Activated CD8-positive, alpha-beta memory T cell treated with anti-CD3 and anti-CD28 coated beads for 24 hours (primary cell): ENCODE measurements around the gene AP2A2.
A peak's percentile ranks its signal among the peaks of the same experiment; 100 is the strongest.

ENCODE experiments used
- DNase-seq: peaks from one replicate; pipeline ENCODE4 v3.0.0-alpha.2; 2020

AP2A2 gene

GRCh38 chr11:925496-926301 is at the start of gene AP2A2:
AP2A2 (plus strand) TSS chr11:925870; CDS start chr11:926022, 152 bp downstream.
- peak; percentile 96 for DNase-seq

GRCh38 chr11:876545-876944 is 49.1 kb upstream of the AP2A2 start:
- no peak for DNase-seq

- no peak for DNase-seq
Measured at GRCh38 chr11:877565-877964, 48.1 kb upstream of the AP2A2 start.

- DNase-seq = no peak
Measured at GRCh38 chr11:880447-880846, 45.2 kb upstream of the AP2A2 start.

GRCh38 chr11:882596-882995 is 43.1 kb upstream of the AP2A2 start:
- no peak for DNase-seq

- DNase-seq = no peak
Measured at GRCh38 chr11:883527-883926, 42.1 kb upstream of the AP2A2 start.

- DNase-seq = no peak
Measured at GRCh38 chr11:884578-885070, 41.0 kb upstream of the AP2A2 start.

GRCh38 chr11:886568-886967 is 39.1 kb upstream of the AP2A2 start:
- no peak for DNase-seq

- no peak for DNase-seq
Measured at GRCh38 chr11:887589-887988, 38.1 kb upstream of the AP2A2 start.

- DNase-seq = no peak
Measured at GRCh38 chr11:888310-889212, 37.1 kb upstream of the AP2A2 start.

- no peak for DNase-seq
Measured at GRCh38 chr11:889257-889656, 36.4 kb upstream of the AP2A2 start.

GRCh38 chr11:889687-890475 is 35.8 kb upstream of the AP2A2 start:
- DNase-seq = no peak

- DNase-seq = no peak
Measured at GRCh38 chr11:890794-891540, 34.7 kb upstream of the AP2A2 start.

GRCh38 chr11:893008-893654 is 32.5 kb upstream of the AP2A2 start:
- DNase-seq = no peak

GRCh38 chr11:894575-895201 is 31.0 kb upstream of the AP2A2 start:
- no peak for DNase-seq

- no peak for DNase-seq
Measured at GRCh38 chr11:895331-896110, 30.1 kb upstream of the AP2A2 start.

- no peak for DNase-seq
Measured at GRCh38 chr11:897253-898142, 28.2 kb upstream of the AP2A2 start.

GRCh38 chr11:898143-898511 is 27.5 kb upstream of the AP2A2 start:
- no peak for DNase-seq

- no peak for DNase-seq
Measured at GRCh38 chr11:898540-899190, 27.0 kb upstream of the AP2A2 start.
